ENCODE measurements around the gene BSG.
"Not testable (repeated sequence)": the region's sequence is repeated elsewhere in the genome, so short reads cannot be mapped to it uniquely, and the experiment has no call there.

BSG gene

GRCh38 chr19:572743-573518 lies 535 bp downstream of the BSG start:
- FAIRE-seq = no peak

GRCh38 chr19:573519-573825 lies 1.1 kb downstream of the BSG start:
- no peak for FAIRE-seq

- FAIRE-seq = no peak
Measured at GRCh38 chr19:574658-575526, 2.5 kb downstream of the BSG start.

GRCh38 chr19:575527-576506 lies 3.4 kb downstream of the BSG start:
- FAIRE-seq = no peak

- FAIRE-seq = no peak
Measured at GRCh38 chr19:576768-577438, 4.5 kb downstream of the BSG start.

- FAIRE-seq = no peak
Measured at GRCh38 chr19:577439-578392, 5.3 kb downstream of the BSG start.

GRCh38 chr19:579111-579841 lies 6.9 kb downstream of the BSG start:
- FAIRE-seq = no peak

GRCh38 chr19:579842-580155 lies 7.4 kb downstream of the BSG start:
- FAIRE-seq = no peak

GRCh38 chr19:580274-580835 lies 8.0 kb downstream of the BSG start:
- no peak for FAIRE-seq

- no peak for FAIRE-seq
Measured at GRCh38 chr19:581399-582111, 9.2 kb downstream of the BSG start.

GRCh38 chr19:582497-583197 lies 10.3 kb downstream of the BSG start:
- FAIRE-seq = no peak

GRCh38 chr19:583198-583967 lies 11.0 kb downstream of the BSG start:
- no peak for FAIRE-seq

GRCh38 chr19:583968-584239 lies 11.5 kb downstream of the BSG start:
- FAIRE-seq = no peak

- no peak for FAIRE-seq
Measured at GRCh38 chr19:584240-585001, 12.0 kb downstream of the BSG start.

GRCh38 chr19:585146-585545 lies 12.8 kb downstream of the BSG start:
- FAIRE-seq = not testable (repeated sequence)

- no peak for FAIRE-seq
Measured at GRCh38 chr19:585551-586110, 13.2 kb downstream of the BSG start.

- FAIRE-seq = no peak
Measured at GRCh38 chr19:588093-588740, 15.8 kb downstream of the BSG start.
